ENCODE results near the gene AGPAT3.

GRCh38 chr21:43993420-43993934 is 128.5 kb downstream of the AGPAT3 start:
- no peak for TF ChIP-seq POLR2A (IDR thresholded peaks at IDR 0.05; ENCODE audit: low read length)
- TF ChIP-seq GATA1 (IDR thresholded peaks at IDR 0.05; ENCODE audit: low read depth, low read length), result no peak
